Measurements from ENCODE around the gene SLIT3.

Gene SLIT3

GRCh38 chr5:168852329-168852728 is 448.6 kb downstream of the SLIT3 start:
- H3K4me3 ChIP-seq (ENCODE audit: low read length): no peak overlapping the region
- no peak for DNase-seq (ENCODE audit: low read depth)

DNA sequence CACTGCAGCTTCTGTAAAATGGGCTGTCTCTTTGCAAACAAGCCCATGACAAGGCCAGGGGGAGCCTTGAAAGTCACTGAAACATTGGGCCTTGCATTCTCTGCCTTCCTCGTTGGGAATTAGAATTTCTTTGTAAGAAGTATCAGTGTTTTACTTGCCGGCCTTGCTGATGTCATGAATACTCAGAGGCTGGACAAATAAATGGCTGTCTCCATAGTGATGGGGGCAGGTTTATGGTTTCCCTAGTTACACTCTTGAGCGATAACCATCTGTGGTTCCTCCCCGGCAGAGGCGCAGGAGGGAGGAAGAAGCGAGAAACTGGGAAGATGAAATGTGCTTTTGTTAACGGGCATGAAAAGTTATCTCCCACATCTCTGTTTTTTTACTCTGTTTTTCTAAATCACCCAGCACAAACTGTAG is 449.0 kb downstream of the SLIT3 start:
- TF ChIP-seq, protein P1, sequence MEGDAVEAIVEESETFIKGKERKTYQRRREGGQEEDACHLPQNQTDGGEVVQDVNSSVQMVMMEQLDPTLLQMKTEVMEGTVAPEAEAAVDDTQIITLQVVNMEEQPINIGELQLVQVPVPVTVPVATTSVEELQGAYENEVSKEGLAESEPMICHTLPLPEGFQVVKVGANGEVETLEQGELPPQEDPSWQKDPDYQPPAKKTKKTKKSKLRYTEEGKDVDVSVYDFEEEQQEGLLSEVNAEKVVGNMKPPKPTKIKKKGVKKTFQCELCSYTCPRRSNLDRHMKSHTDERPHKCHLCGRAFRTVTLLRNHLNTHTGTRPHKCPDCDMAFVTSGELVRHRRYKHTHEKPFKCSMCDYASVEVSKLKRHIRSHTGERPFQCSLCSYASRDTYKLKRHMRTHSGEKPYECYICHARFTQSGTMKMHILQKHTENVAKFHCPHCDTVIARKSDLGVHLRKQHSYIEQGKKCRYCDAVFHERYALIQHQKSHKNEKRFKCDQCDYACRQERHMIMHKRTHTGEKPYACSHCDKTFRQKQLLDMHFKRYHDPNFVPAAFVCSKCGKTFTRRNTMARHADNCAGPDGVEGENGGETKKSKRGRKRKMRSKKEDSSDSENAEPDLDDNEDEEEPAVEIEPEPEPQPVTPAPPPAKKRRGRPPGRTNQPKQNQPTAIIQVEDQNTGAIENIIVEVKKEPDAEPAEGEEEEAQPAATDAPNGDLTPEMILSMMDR (conservative IDR thresholded peaks at IDR 0.05; ENCODE audit: low read length): no peak
- DNase-seq (ENCODE audit: low read depth): peak; percentile 55
- no peak overlapping the region for H3K4me3 ChIP-seq (ENCODE audit: low read length)

More at GRCh38 chr5:168852329-168852728, 448.6 kb downstream of the SLIT3 start:
- TF ChIP-seq, protein P1 (conservative IDR thresholded peaks at IDR 0.05; ENCODE audit: low read length): no peak

- TF ChIP-seq, protein P1 (conservative IDR thresholded peaks at IDR 0.05; ENCODE audit: low read length): no peak
- no peak for DNase-seq (ENCODE audit: low read depth)
Observed at GRCh38 chr5:168850683-168851082, 450.3 kb downstream of the SLIT3 start.

GRCh38 chr5:168848569-168848968 is 452.4 kb downstream of the SLIT3 start:
- DNase-seq (ENCODE audit: low read depth): no peak
- H3K4me3 ChIP-seq (ENCODE audit: low read length): no peak overlapping the region
- TF ChIP-seq, protein P1 (conservative IDR thresholded peaks at IDR 0.05; ENCODE audit: low read length): no peak

More at GRCh38 chr5:168850683-168851082, 450.3 kb downstream of the SLIT3 start:
- H3K4me3 ChIP-seq (ENCODE audit: low read length): no peak overlapping the region

- no peak overlapping the region for H3K4me3 ChIP-seq (ENCODE audit: low read length)
- TF ChIP-seq, protein P1 (conservative IDR thresholded peaks at IDR 0.05; ENCODE audit: low read length): no peak
- DNase-seq (ENCODE audit: low read depth): no peak
Observed at GRCh38 chr5:168847511-168848073, 453.3 kb downstream of the SLIT3 start.

GRCh38 chr5:168844922-168845296 is 456.0 kb downstream of the SLIT3 start:
- TF ChIP-seq, protein P1 (conservative IDR thresholded peaks at IDR 0.05; ENCODE audit: low read length): no peak
- no peak for DNase-seq (ENCODE audit: low read depth)
- no peak overlapping the region for H3K4me3 ChIP-seq (ENCODE audit: low read length)
